ENCODE data around the gene ORC5.

Gene ORC5

DNA sequence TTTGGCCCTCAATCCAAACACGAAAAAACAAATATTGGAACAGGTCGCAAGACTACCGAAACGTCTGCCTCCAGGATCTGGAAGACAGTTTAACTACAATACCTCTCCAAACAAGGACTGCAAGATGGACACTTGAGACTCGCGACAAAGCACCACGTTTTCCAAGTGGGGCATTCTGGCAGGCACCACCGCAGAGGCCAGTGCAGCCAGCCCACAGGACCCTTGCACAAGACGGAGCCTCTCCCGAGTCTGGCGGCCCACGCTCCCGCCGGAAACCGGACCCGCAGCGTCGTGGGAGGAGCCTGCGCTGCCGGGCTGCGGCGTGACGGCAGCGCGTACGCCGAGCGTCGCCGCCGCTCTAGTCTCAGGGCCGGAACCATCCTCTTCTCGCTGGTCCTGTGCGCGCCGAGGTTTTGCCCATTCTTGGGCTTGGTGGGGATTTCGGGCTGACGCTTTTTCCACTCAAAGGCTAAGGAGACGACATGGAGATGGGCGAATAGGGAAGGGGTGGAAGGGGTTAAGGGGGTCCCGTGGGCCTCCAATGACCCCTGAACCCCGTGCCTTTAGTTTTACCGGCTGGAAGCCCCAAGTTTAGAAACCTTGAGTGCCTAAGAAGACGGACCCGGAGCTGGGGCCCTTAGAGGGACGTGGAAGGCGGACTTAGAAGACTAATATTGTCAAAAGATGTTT, at the start of gene ORC5:
ORC5 (minus strand) TSS at position 283 of the 690 bp plus-strand sequence; CDS start at position 174, 109 bp downstream.
- peak; percentile 41 for DNase-seq (ENCODE audit: low read depth)
- TF ChIP-seq, protein P1, sequence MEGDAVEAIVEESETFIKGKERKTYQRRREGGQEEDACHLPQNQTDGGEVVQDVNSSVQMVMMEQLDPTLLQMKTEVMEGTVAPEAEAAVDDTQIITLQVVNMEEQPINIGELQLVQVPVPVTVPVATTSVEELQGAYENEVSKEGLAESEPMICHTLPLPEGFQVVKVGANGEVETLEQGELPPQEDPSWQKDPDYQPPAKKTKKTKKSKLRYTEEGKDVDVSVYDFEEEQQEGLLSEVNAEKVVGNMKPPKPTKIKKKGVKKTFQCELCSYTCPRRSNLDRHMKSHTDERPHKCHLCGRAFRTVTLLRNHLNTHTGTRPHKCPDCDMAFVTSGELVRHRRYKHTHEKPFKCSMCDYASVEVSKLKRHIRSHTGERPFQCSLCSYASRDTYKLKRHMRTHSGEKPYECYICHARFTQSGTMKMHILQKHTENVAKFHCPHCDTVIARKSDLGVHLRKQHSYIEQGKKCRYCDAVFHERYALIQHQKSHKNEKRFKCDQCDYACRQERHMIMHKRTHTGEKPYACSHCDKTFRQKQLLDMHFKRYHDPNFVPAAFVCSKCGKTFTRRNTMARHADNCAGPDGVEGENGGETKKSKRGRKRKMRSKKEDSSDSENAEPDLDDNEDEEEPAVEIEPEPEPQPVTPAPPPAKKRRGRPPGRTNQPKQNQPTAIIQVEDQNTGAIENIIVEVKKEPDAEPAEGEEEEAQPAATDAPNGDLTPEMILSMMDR (IDR thresholded peaks at IDR 0.05; ENCODE audit: low read depth, low read length, missing control alignments) = no peak
- peak within 1 kb of the TSS; percentile 78 for H3K4me3 ChIP-seq (ENCODE audit: low read depth, low read length)

DNA sequence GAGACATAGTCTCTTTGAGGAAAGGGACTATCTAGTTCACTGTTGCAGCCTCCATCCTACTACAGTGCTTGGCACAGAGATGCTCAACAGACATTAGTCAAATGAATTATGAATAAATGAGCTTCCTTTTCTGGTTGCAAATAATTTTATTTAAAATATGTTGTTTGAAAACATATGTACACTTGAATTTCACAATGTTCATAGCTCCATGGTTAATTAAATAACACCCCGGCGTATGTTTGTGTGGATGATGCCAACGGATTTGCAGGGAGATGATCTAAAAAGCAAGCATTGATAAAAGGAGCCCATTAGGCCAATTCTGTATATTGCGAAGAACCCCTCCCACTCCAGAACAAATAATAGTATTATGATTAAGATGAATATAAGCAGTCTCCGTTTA, 47.8 kb upstream of the ORC5 start:
- DNase-seq (ENCODE audit: low read depth) = no peak
- TF ChIP-seq, protein P1 (IDR thresholded peaks at IDR 0.05; ENCODE audit: low read depth, low read length, missing control alignments) = no peak
- H3K4me3 ChIP-seq (ENCODE audit: low read depth, low read length) = no peak overlapping the region

DNA sequence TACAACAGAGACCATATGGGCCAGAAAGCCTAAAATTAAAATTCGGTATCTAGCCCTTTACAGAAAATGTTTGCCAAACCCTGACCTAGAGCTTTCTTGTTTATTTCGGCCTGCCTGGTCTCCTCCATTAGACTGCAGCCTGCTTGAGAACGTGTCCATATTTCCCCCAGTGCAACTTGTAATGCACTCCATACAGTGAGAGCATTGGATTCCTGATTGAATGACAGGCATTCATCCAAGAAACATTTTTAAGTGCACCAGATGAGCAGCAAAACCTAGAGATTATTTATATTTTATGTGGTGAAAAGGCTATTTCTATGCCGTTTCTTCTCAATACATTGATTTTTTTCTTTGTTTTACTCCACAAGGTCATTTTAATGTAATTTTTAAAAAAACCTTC, 47.4 kb upstream of the ORC5 start:
- no peak for DNase-seq (ENCODE audit: low read depth)
- no peak overlapping the region for H3K4me3 ChIP-seq (ENCODE audit: low read depth, low read length)
- TF ChIP-seq, protein P1 (IDR thresholded peaks at IDR 0.05; ENCODE audit: low read depth, low read length, missing control alignments) = no peak

DNA sequence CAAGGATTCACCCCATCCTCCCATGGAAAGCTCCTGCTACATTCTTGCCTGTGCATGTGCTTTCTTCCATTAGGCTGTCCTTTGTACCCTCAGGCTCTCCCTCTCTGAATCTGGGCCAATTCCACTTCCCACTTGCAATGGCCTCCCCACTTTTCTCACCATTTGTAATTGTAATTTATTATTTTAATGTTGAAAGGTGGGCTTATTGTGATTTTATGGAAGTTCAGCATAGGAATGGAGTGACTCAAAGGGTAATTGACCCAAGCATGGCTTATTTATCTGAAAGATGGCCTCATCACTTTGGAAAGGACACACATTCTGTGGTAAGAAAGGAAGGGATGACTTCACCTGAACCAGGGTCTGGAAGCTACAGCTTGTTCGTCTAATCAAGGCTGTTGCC, 46.9 kb upstream of the ORC5 start:
- DNase-seq (ENCODE audit: low read depth) = no peak
- H3K4me3 ChIP-seq (ENCODE audit: low read depth, low read length) = no peak overlapping the region
- TF ChIP-seq, protein P1 (IDR thresholded peaks at IDR 0.05; ENCODE audit: low read depth, low read length, missing control alignments) = no peak

DNA sequence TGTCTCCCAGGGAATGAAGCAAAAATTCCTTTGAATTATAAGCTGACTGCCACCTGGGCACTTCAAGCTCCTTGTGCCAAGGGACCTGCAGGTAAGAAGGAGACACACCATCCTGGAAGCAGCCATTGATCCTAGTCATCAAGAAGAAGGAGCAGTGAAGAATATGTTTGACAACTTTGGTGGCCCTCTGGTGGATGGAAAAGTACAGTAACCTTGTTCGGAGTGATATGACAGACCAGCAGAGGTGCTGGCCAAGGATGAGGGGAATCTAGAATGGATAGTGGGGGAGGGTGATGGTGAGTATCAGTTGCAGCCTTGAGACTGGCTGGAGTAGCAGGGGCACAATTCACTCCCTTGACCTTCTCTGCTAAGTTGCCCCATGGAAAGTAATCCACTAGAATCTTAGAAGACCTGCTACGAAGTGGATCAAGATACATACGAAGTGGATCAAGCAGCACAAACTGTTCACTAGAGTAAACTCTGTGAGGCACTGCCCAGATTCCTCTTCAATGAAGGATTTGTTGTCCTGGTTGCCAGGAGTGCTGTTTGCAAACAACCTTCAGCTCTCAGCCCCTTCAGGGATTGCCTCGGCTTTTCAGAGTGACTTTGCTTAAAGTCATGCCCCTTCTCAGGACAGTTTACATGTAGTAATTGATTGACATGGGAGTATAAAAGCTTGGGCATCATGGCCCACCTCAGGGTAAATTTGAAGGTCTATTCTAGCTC, 44.8 kb upstream of the ORC5 start:
- no peak overlapping the region for H3K4me3 ChIP-seq (ENCODE audit: low read depth, low read length)
- DNase-seq (ENCODE audit: low read depth) = no peak
- TF ChIP-seq, protein P1 (IDR thresholded peaks at IDR 0.05; ENCODE audit: low read depth, low read length, missing control alignments) = peak; percentile 41

DNA sequence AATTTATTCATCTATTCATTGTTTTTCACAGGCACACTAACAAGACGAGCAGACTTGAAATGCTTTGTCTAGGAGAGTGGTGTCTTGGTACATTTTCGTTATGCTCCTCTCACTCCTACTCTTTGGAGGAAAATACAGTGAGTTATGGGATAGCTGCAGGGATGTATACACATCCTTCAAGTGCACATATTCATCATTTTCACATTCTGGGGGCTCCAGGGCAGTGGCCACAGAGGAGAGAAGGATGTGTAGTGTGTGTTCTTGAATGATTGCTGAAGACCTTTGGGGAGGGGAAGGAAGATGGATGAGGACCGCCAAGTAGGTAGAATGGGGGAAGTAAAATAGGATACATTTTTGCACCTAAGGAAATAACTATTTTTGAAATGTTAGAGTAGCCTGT, 34.8 kb upstream of the ORC5 start:
- H3K4me3 ChIP-seq (ENCODE audit: low read depth, low read length) = no peak overlapping the region
- DNase-seq (ENCODE audit: low read depth) = no peak
- TF ChIP-seq, protein P1 (IDR thresholded peaks at IDR 0.05; ENCODE audit: low read depth, low read length, missing control alignments) = no peak

All from GM12864 (cell line).